Thoracic aorta endothelial cell (primary cell): ENCODE results near the gene CEBPE. TPM values are rescaled to one million over a fixed set of nuclear protein-coding genes. Genes with fewer than 3 reads are reported as not detected.

Experiments used
- small RNA-seq: library from RNA; depleted of rRNA; stranded (forward); fragments of <200 nt; gene quantifications from one replicate; pipeline ENCODE3, GENCODE V24; 2012
- total RNA-seq: library from RNA; depleted of rRNA; stranded (reverse); fragments of >200 nt; gene quantifications from 2 replicates; pipeline ENCODE4 v1.2.3, GENCODE V29; 2012

The CEBPE gene
- total RNA-seq = not detected in 2 replicates

DNA sequence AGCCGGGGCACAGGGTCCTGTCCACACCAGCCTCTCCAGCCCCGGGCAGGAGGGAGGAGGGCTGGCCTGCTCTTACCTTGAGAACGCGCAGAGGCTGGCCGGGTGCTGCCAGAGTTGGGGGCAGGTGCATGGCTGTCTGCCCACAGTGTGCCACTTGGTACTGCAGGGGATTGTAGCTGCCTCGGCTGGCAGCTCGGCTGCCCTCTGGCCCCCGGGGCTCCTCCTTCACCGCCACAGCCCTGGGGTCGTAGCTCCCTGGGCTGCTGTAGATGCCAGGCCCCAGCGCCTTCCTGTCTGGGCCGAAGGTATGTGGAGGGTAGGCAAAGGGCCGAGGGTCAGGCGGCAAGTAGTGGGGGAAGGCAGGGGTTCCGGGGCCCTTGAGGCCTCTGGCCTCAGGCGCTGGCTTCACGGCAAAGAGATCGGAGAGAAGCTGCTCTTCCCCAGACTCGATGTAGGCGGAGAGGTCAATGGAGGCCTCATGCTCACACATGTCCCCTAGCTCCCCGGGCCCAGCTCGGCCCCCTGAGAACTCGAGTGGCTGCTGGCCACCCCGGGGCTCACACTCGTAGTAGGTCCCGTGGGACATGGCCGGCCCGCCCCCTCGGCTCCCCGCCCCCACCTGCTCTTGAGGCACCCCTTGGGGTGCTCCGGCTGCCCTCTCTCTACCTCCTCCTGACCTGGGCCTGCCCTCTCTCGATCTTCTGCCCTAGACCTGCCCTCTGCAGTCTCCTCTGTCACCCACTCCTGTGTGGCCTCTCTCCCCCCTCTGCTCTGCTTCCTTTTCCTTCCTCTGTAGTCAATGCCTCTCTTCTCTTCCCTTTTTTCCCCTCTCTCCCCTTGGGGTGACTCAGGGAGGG is at the start of gene CEBPE:
Gene CEBPE, minus strand, starts transcription at position 750 of the 857 bp plus-strand sequence. Its CDS starts 164 bp downstream, at position 586.

GRCh38 chr14:23104591-23105347 is 14.3 kb downstream of the CEBPE start, which contains the start of gene CIROP:
Gene CIROP, minus strand, starts transcription at chr14:23104989. Its CDS starts 69 bp downstream, at chr14:23104920.

GRCh38 chr14:23095196-23096108 is 23.6 kb downstream of the CEBPE start, which contains the start of gene C14orf119:
Gene C14orf119, plus strand, starts transcription at chr14:23095505. Its CDS starts 2,154 bp downstream, at chr14:23097659.

GRCh38 chr14:23094666-23095195 is 24.3 kb downstream of the CEBPE start, which contains the start of gene ACIN1:
Gene ACIN1, minus strand, starts transcription at chr14:23095136. Its CDS starts 24 bp downstream, at chr14:23095112.

Small RNAs within 50 kb of the gene (small RNA-seq; reads per million reads assigned to genes)
- not detected for gene RNU6-1138P

Other genes starting within 250 kb of the CEBPE start
- 94.7 and 101 TPM in 2 replicates for gene LRP10, start 247.5 kb downstream of the CEBPE start, total RNA-seq
- gene REM2, start 236.0 kb downstream of the CEBPE start, total RNA-seq = 0.13 TPM in 1 of 2 replicates, not detected in the other
- 96.0 and 99.1 TPM in 2 replicates for gene RBM23, start 200.1 kb downstream of the CEBPE start, total RNA-seq
- gene PRMT5, start 189.9 kb downstream of the CEBPE start, total RNA-seq = 60.6 and 70.9 TPM in 2 replicates
- gene HAUS4, start 162.2 kb downstream of the CEBPE start, total RNA-seq = 49.6 and 55.0 TPM in 2 replicates
- gene AJUBA, start 136.7 kb downstream of the CEBPE start, total RNA-seq = 39.9 and 52.0 TPM in 2 replicates
- 3.6 and 4.9 TPM in 2 replicates for gene C14orf93, start 109.1 kb downstream of the CEBPE start, total RNA-seq
- 225 TPM in 2 replicates for gene PSMB5, start 84.4 kb downstream of the CEBPE start, total RNA-seq
- not detected in 2 replicates for gene PSMB11, start 77.0 kb downstream of the CEBPE start, total RNA-seq
- gene CDH24, start 61.7 kb downstream of the CEBPE start, total RNA-seq = 8.9 and 9.8 TPM in 2 replicates
- 126 and 134 TPM in 2 replicates for gene ACIN1, start 24.1 kb downstream of the CEBPE start, total RNA-seq
- gene C14orf119, start 23.8 kb downstream of the CEBPE start, total RNA-seq = 41.9 and 45.7 TPM in 2 replicates
- not detected in 2 replicates for gene CIROP, start 14.3 kb downstream of the CEBPE start, total RNA-seq
- 1.1 and 2.4 TPM in 2 replicates for gene SLC7A8, start 64.4 kb upstream of the CEBPE start, total RNA-seq
- gene RNF212B, start 118.7 kb upstream of the CEBPE start, total RNA-seq = not detected in 2 replicates
- gene HOMEZ, start 166.9 kb upstream of the CEBPE start, total RNA-seq = 5.9 and 9.8 TPM in 2 replicates
- 3.7 and 4.7 TPM in 2 replicates for gene PPP1R3E, start 183.6 kb upstream of the CEBPE start, total RNA-seq
- gene BCL2L2, start 187.6 kb upstream of the CEBPE start, total RNA-seq = 18.5 and 22.2 TPM in 2 replicates
- gene PABPN1, start 202.2 kb upstream of the CEBPE start, total RNA-seq = 71.1 and 81.7 TPM in 2 replicates
- gene SLC22A17, start 233.6 kb upstream of the CEBPE start, total RNA-seq = 0.86 and 1.1 TPM in 2 replicates
- not detected in 2 replicates for gene EFS, start 245.9 kb upstream of the CEBPE start, total RNA-seq